GM12874 (cell line): Measurements from ENCODE around the gene CASZ1.

Experiments used
- TF ChIP-seq, protein P1 (sequence below): IDR thresholded peaks from 2 replicates; pipeline ENCODE4 v1.5.1; 2011; ENCODE audit warnings: low read depth, mild to moderate bottlenecking, control low read depth, low read length, moderate library complexity; ENCODE audit not compliant: insufficient read depth

CASZ1 gene

DNA sequence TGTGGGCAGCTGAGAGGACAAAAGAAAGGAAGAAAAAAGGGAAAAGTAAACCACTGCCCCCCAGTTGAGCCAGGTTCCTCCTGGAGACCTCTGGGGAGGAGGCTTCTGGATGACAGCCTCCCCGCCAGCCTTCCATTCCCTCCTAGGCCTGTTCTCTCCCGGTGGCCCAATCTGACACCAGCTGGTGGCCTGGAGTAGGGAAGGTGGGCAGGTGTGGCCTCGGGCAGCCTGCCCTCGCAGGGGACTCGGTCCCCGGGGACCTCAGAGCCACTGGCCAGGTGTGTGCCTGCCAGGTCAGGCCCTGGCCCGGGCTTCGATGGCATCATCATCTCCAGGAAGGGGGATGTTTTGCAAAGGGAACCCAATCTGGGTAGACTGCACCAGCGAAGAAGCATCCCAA lies 159.0 kb downstream of the CASZ1 start:
- TF ChIP-seq, protein P1, sequence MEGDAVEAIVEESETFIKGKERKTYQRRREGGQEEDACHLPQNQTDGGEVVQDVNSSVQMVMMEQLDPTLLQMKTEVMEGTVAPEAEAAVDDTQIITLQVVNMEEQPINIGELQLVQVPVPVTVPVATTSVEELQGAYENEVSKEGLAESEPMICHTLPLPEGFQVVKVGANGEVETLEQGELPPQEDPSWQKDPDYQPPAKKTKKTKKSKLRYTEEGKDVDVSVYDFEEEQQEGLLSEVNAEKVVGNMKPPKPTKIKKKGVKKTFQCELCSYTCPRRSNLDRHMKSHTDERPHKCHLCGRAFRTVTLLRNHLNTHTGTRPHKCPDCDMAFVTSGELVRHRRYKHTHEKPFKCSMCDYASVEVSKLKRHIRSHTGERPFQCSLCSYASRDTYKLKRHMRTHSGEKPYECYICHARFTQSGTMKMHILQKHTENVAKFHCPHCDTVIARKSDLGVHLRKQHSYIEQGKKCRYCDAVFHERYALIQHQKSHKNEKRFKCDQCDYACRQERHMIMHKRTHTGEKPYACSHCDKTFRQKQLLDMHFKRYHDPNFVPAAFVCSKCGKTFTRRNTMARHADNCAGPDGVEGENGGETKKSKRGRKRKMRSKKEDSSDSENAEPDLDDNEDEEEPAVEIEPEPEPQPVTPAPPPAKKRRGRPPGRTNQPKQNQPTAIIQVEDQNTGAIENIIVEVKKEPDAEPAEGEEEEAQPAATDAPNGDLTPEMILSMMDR, result no peak

DNA sequence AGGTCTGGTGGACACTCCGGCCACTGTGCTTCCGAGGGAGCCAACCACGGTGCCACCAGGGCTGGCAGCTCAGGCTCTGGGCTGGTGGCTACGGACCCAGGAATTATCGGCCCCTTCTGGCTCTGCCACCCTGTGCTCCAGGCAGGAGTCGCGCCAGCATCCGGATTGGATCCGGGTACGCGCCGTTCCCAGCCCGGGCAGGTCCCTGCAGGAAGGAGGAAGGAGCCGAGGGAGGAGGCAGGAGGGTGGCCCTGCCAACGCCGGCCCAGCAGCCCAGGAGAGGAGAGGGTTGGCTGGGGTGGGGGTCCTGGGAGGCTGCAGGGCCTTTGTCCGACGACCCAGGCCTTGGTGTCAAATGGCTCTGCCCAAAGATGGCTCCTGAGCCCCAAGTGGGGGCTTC lies 160.5 kb downstream of the CASZ1 start:
- TF ChIP-seq, protein P1, result no peak

DNA sequence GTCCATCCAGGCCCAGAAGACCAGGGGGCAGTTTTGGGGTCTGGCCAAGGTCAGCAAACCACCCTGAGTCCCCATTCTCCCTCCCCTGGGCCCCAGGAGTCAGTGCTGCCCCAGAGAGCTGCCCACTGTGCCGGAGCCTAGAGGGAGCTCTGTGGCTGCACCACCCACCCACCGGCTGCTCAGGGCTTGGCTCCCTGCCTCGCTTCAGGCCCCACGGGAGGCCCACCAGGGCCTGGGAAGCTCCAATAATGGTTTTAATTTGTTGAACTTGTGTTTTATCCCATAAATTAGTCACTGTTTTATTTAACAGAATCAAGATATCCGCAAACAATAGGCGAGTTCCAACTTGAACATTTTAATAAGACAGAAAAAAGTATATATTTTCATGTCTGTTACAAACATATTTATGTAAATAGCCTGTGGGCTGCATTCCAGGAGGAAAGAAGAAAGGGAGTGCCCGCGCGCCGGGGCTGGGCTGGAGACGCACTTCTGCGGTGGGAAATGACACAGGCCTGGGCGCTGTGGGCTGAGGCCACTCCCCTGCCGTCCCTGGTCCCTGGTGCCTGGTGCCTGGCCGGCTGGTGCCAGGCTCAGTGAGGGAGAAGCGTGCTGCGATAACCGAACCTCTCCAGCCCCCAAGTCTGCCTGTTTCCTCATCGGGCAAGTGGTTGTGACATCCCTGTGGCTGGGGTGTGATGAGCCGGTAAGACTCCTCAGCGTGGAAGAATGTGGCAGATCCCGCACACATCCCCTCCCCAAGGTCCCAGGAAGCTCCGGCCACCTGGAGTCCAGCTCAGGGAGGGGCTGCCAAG lies 161.2 kb downstream of the CASZ1 start:
- TF ChIP-seq, protein P1, result no peak

DNA sequence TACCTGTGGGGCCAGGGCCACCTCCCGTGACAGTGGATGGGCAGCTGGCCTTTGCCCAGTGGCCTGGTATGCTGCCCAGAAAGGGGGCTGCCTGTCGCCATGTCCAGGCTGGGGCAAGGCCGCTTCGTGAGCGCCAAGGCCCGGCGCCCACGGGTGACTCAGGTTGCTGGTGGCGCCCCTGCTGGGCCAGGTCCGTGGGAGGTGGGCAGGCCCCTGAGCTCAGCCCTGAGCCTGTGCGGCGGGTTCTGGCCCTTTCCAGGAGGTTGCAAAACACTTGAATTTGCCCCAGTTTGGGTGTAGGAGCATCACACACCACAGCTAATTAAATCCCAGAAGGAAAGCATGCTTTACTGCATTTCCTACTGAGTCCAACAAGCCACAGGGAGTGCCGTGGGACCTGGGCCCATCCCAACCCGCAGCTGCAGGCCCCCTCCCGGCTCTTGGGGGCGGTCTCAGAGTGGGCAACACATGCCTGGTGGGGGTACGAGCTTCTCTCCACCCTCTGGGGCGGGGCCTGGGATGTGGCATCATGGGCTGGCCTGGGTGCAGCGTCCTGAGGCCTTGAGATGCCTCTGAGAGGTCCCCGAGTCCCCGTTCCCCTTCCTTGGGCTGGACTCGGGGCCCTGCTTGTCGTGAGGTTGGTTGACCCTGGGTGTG lies 161.9 kb downstream of the CASZ1 start:
- TF ChIP-seq, protein P1, result no peak

DNA sequence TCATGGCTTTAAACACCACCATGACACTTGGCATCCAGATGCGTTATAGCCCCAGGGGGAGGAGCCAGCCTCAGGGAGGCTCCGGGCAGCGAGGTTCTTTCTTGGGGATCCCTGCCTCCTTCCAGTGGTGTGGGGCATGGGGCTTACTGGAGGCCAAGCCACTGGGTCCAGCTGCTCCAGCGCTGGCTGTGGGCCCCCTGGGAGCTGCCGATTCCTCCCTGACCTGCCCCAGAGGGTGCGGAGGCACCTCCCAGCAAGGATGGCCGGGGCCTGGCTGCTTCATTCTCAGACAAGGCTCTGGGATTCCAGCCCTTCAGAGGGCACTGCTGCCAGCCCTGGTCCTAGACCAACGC lies 162.4 kb downstream of the CASZ1 start:
- TF ChIP-seq, protein P1, result no peak

DNA sequence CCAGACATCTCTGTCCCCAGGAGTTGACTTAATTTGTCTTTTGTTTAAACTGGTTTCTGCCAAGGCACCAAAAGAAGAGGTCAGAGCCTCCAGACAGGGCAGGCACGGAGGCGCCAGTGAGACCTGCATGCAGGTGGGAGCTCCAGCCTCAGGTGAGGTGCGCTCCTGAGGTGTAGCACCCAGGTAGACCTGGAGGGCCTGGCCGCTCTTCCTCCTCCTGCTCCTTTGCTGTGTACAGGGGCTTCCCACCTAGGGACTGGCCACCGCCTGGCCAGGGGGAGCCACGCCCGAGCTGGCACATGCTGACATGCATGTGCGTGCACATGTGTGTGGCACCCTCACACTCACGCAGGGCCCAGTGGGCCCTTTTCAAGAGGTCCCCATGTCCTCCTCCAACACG lies 163.0 kb downstream of the CASZ1 start:
- TF ChIP-seq, protein P1, result no peak

DNA sequence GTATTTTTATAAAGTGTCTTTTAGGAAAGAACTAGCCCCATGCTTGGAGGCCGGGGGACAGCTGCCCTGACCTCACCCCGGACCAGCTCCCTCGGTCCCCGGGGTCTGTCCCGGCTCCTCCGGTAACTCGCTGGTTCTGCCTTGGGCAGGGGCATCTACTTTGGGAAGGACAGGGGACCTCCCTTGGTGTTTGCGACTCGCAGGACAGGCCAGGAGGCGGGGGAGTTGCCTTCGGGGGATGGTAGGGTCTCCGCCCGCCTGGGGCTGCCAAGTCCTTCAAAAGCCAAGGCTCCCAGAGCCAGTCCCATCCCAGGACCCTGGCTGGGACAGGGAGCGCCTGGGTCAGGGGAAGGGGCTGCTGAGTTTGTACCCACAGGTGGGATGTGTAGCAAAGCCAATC lies 163.8 kb downstream of the CASZ1 start:
- TF ChIP-seq, protein P1, result no peak
